ENCODE measurements around the gene NR2E1. TPM values are rescaled to one million over a fixed set of nuclear protein-coding genes. Genes with fewer than 3 reads are reported as not detected.
A peak's percentile ranks its signal among the peaks of the same experiment; 100 is the strongest.

The NR2E1 gene
- total and polyA plus RNA-seq, 2 of the 13 experiments (the other 11 are each of a cell fraction or from before 2014, with no cell fraction given) = not detected

DNA sequence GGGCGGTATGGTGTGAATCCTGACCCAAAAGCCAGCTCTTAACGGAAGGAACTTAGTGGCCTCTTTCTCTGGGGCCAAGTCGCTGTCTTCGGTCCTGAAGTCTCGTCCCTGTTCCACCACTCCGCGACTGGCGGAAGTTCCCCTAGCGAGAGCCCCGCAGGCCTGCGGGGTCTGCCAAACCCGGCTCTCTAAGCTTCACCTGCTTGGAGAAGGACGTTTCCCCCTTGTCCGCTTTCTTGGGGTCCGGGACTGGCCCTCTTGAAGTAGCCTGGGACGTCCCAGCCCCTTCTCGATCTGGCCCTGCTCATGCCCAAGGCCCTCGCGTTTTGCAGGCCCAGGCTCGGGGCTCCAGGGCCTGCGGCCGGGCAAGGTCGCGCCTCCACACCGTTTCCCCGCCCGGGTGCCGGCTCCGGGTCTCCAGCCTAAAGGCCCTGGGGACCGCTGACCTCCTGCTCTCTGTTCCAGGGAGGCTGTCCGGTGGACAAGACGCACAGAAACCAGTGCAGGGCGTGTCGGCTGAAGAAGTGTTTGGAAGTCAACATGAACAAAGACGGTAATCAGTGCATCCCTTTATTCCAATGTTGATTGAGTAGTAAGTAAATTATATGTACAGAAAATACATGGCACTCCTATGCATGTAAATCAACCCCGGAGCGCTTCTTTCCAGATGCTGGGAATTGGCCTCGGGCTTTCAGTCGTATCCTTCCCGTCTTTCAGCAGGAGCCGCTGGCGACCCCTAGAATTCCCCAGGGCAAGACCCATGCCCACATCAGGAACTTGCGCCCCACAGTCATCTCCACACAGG lies 8.8 kb downstream of the NR2E1 start:
- Histone ChIP-seq H3K27ac (ENCODE audit: extremely low read length, insufficient read depth, low read length) (no peak overlapping the region), H3K79me2 (ENCODE audit: insufficient read depth, low read length) (no peaks in the 10 kb centered on the region), H3K4me3 (replicated peaks in 1 of 3; ENCODE audit: insufficient read depth in 1 of 3, low read depth in 2 of 3, low read length in 3 of 3) (no peak overlapping the region), H3K36me3 (replicated peaks in 1 of 2; ENCODE audit: control insufficient read depth in 1 of 2, insufficient read depth in 2 of 2, low read length in 2 of 2) (no peaks in the 10 kb centered on the region), H4K20me1 (ENCODE audit: insufficient read depth, low read length) (no peaks in the 10 kb centered on the region), H3K9ac (ENCODE audit: insufficient read depth, low read depth, low read length) (no peak overlapping the region), H3K4me2 (ENCODE audit: low read depth, low read length) (no peak overlapping the region), H3K27me3 (ENCODE audit: control insufficient read depth in 1 of 2, insufficient read depth in 2 of 2, low read length in 2 of 2) (peaks cover 3 to 60% of the 10 kb centered on the region in 2 experiments; a peak in 3 of 5 replicates), H2AFZ (ENCODE audit: low read length) (no peak overlapping the region), H3K4me1 (ENCODE audit: insufficient read depth, low read length) (peaks cover 19% of the 10 kb centered on the region), H3K9me3 (ENCODE audit: low read length) (no peaks in the 10 kb centered on the region)
- BruUV-seq (replicated peaks) = no TSS peak
- intact Hi-C loops (cut with micrococcal nuclease; ENCODE audit: unreplicated experiment) = loop anchor here (1.0 kb wide), 1 partner anchor 318 kb away; no protein-coding TSS in a partner anchor
- ChIA-PET CTCF (ENCODE audit: low intra/inter-chr PET ratio, low total read pairs) (no interaction called here), POLR2A (no interaction called here)
- WGBS (ENCODE audit: low lambda C conversion rate) = 75% methylated on average over 26 of the region's 43 CpGs
- in situ Hi-C loops (cut with HindIII; ENCODE audit: extremely low pct_ligation_motif_present, low pct_unique_long_range_greater_than_20kb) = no loop called here
- FAIRE-seq (no peak), ATAC-seq (no peak), DNase-seq (ENCODE audit: low spot score) (no peak)
- no peak for TF ChIP-seq ZBTB37 (CRISPR knock-in tag; IDR thresholded peaks at IDR 0.05)
- TF ChIP-seq ZSCAN30 (CRISPR knock-in tag; IDR thresholded peaks at IDR 0.05) = no peak
- TF ChIP-seq, protein P1, sequence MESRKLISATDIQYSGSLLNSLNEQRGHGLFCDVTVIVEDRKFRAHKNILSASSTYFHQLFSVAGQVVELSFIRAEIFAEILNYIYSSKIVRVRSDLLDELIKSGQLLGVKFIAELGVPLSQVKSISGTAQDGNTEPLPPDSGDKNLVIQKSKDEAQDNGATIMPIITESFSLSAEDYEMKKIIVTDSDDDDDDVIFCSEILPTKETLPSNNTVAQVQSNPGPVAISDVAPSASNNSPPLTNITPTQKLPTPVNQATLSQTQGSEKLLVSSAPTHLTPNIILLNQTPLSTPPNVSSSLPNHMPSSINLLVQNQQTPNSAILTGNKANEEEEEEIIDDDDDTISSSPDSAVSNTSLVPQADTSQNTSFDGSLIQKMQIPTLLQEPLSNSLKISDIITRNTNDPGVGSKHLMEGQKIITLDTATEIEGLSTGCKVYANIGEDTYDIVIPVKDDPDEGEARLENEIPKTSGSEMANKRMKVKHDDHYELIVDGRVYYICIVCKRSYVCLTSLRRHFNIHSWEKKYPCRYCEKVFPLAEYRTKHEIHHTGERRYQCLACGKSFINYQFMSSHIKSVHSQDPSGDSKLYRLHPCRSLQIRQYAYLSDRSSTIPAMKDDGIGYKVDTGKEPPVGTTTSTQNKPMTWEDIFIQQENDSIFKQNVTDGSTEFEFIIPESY (CRISPR knock-in tag; IDR thresholded peaks at IDR 0.05) = peak; percentile 34; the same call in 1 of the 2 replicates
- TF ChIP-seq ZBTB1 (CRISPR knock-in tag; IDR thresholded peaks at IDR 0.05; ENCODE audit: borderline replicate concordance) = no peak
- no peak for TF ChIP-seq HDAC1 (CRISPR knock-in tag; IDR thresholded peaks at IDR 0.05)
- TF ChIP-seq NBN (conservative IDR thresholded peaks at IDR 0.05) = no peak
- TF ChIP-seq FOXA3 (CRISPR knock-in tag; IDR thresholded peaks at IDR 0.05) = no peak
- peak; percentile 15 to 85 for TF ChIP-seq REST (IDR thresholded peaks at IDR 0.05; ENCODE audit: borderline replicate concordance in 1 of 2, low read depth in 1 of 2, low read length in 2 of 2)
- TF ChIP-seq XRCC5 (optimal IDR thresholded peaks at IDR 0.05; ENCODE audit: low read length) = no peak
- TF ChIP-seq, protein P2, sequence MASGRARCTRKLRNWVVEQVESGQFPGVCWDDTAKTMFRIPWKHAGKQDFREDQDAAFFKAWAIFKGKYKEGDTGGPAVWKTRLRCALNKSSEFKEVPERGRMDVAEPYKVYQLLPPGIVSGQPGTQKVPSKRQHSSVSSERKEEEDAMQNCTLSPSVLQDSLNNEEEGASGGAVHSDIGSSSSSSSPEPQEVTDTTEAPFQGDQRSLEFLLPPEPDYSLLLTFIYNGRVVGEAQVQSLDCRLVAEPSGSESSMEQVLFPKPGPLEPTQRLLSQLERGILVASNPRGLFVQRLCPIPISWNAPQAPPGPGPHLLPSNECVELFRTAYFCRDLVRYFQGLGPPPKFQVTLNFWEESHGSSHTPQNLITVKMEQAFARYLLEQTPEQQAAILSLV (CRISPR knock-in tag; IDR thresholded peaks at IDR 0.05; ENCODE audit: borderline replicate concordance) = no peak
- no peak for TF ChIP-seq NR1H2 (CRISPR knock-in tag; IDR thresholded peaks at IDR 0.05; ENCODE audit: borderline replicate concordance, low read depth)
